NT2/D1 (cell line): ENCODE measurements around the gene ANTXR1.

Experiments used
- SUZ12 ChIP-seq: IDR thresholded peaks from 2 replicates; pipeline ENCODE4 v1.6.1; 2011; ENCODE audit not compliant: insufficient read length, insufficient read depth; ENCODE audit errors: extremely low read depth
- YY1 ChIP-seq: IDR thresholded peaks from 2 replicates; pipeline ENCODE4 v1.6.1; 2011; ENCODE audit not compliant: insufficient read length, insufficient read depth
- ZNF274 ChIP-seq: IDR thresholded peaks from 2 replicates; pipeline ENCODE4 v1.6.1; 2011; ENCODE audit warnings: mild to moderate bottlenecking, low read depth, low read length

DNA sequence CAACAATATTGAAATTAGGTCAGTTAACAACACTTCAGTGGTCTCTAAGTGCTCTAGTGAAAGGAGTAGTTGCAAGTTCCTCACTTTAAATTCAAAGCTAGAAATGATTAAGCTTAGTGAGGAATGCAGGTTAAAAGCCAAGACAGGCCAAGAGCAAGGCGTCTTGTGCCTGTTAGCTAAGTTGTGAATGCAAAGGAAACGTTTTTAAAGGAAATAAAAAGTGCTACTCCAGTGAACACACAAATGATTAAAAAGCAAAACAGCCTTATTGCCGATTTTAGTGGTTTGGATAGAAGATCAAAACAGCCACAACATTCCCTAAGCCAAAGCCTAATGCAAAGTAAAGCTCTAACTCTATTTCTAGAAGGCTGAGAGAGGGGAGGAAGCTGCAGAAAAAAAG, 44.7 kb downstream of the ANTXR1 start:
- TF ChIP-seq ZNF274 (no peak), YY1 (no peak), SUZ12 (no peak)
